ENCODE measurements around the gene EPHA8.

The EPHA8 gene

GRCh38 chr1:22575532-22576149 is 12.4 kb downstream of the EPHA8 start:
- no peak overlapping the region for H3K4me3 ChIP-seq (ENCODE audit: low read depth, low read length)
- no peak for TF ChIP-seq CTCF (IDR thresholded peaks at IDR 0.05; ENCODE audit: low read depth, low read length)

- no peak for TF ChIP-seq CTCF (IDR thresholded peaks at IDR 0.05; ENCODE audit: low read depth, low read length)
- no peak overlapping the region for H3K4me3 ChIP-seq (ENCODE audit: low read depth, low read length)
These were observed 12.9 kb downstream of the EPHA8 start for GRCh38 chr1:22576150-22576544.

- no peak overlapping the region for H3K4me3 ChIP-seq (ENCODE audit: low read depth, low read length)
- no peak for TF ChIP-seq CTCF (IDR thresholded peaks at IDR 0.05; ENCODE audit: low read depth, low read length)
These were observed 13.3 kb downstream of the EPHA8 start for GRCh38 chr1:22576617-22577016.

- no peak for TF ChIP-seq CTCF (IDR thresholded peaks at IDR 0.05; ENCODE audit: low read depth, low read length)
- no peak overlapping the region for H3K4me3 ChIP-seq (ENCODE audit: low read depth, low read length)
These were observed 15.6 kb downstream of the EPHA8 start for GRCh38 chr1:22578732-22579361.

GRCh38 chr1:22579541-22580155 is 16.4 kb downstream of the EPHA8 start:
- no peak for TF ChIP-seq CTCF (IDR thresholded peaks at IDR 0.05; ENCODE audit: low read depth, low read length)
- no peak overlapping the region for H3K4me3 ChIP-seq (ENCODE audit: low read depth, low read length)

- H3K4me3 ChIP-seq (ENCODE audit: low read depth, low read length), result no peak overlapping the region
- TF ChIP-seq CTCF (IDR thresholded peaks at IDR 0.05; ENCODE audit: low read depth, low read length), result no peak
These were observed 19.7 kb downstream of the EPHA8 start for GRCh38 chr1:22582661-22583635.

All from WI38 (cell line).